HG02852 (cell line): Measurements from ENCODE around the gene FUBP3.

Experiments used
- ATAC-seq: cut with Tn5 transposase; IDR thresholded peaks from one replicate; pipeline ENCODE4 v1.9.1; 2021; ENCODE audit warnings: mild to moderate bottlenecking, moderate library complexity; ENCODE audit not compliant: unreplicated experiment

Gene FUBP3

GRCh38 chr9:130661451-130662098 lies 82.2 kb downstream of the FUBP3 start:
- no peak for ATAC-seq

DNA sequence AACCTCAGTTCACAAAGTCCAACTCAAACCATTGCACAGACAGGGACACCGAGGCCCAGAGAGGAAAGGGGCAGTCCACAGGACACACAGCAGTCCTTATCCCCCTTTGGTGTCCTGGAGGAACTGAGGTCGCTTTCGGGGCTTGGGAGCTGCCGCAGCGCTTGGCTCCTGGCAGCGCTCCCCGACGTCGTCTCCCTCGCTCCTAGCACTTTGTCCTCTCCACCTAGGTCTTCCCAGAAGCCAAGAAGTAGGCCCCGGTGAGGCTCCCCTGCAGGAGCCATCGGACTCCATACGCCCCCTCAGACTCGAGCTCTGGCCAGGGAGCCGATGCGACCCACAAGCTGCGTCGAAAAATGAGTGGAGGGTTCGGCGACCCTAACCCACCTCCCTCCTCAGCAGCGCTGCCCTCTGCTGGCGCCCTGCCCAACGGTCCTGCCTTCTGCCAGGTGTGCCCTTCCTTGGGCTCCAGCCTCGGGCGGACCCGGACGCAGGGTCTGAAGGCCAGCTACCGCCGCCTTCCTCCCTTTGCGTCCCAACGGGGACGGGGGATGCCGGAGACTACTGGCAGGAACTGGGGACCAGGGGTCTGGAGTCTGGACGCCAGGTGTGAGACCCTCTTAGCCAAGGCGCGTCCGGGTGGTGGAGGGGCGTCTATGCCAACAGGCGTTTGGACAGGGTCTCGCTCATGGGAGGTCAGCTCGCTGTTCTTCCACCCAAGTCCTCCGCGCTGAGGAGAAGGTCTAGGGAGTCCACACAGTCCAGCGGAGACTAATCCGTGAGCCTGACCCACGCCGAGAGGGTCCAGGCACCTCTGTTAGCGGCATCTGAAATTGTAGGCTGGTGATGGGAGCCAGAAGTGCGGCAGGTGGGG lies 83.0 kb downstream of the FUBP3 start:
- ATAC-seq: no peak

- no peak for ATAC-seq
Observed at GRCh38 chr9:130662970-130663257, 83.5 kb downstream of the FUBP3 start.

DNA sequence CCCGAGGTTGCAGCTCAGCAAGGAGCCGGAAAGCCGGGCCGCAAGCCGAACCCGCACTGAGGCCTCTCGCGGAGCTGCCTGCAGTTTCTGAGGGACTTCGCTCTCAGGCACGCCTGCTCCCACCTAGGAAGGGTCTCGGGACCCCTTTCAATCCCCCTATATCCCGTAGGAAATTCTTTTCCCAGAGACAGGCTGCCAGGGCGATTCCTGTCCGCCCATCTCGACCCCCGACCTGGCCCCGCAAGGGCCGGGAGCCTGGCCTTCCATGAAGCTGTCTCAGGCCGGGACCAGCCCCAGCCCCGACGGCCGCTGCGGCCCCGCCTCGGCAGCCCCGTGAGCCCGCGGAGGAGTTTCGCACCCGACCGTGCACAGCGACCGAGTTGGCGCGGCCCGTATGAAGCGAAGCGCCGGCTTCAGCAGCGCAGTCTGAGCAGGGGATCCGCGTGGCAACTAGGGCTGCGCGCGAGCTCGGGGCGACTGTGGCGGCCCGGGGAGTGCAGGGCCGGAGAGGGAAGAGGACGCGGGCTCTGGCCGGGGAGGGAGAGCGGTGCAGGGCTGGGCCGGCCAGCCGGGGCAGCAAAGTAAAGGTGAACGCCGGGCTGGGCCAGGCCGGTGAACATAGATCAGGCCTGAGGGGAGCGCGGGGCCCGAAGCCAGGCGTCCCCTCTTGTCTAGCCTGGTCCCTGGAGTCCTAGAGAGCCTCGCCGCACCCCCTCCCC lies 84.0 kb downstream of the FUBP3 start:
- no peak for ATAC-seq

DNA sequence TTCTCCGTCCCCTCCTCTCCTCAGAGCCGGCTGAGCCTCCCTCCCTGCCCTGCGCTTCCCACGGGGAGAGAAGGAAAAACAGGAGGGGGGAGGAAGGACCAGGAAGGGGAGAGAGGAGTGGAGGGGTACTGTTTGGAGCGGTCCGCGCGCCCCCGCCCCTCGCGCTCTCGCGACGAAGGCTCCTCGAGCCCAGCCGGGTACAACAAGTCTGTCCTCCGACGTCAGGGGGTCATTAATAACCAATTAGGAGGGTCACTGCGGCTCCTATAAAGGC lies 84.5 kb downstream of the FUBP3 start:
- ATAC-seq: no peak

DNA sequence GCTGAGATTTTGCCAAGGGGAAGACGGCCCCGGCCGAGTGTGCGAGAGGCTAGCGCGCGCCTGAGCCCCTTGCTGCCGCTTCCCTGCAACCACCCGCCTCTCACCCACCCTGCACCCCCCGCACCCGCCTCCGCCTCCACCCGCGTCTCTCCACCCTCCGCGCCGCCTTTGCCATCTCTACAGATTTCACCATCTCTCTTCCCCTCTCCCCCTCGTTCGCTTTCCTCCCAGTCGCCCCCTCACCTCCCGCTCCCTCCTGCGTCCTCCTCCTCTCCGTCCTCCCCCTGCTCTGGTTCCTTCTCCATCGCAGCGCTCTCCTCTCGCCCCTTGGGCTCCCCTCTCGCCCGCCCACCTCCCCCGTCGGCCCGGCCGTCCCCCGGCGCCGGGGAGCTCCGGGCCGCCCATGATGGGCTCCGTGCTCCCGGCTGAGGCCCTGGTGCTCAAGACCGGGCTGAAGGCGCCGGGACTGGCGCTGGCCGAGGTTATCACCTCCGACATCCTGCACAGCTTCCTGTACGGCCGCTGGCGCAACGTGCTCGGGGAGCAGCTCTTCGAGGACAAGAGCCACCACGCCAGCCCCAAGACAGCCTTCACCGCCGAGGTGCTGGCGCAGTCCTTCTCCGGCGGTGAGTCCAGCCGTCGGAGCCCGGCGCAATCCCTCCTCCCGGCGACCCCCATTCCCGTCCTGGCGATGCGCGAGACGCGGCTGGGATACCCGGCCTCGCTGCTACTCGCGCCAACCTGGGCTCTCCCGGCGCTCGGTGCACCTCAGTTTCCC lies 85.1 kb downstream of the FUBP3 start, which contains the start of gene PRDM12:
PRDM12 (plus strand) TSS at position 344 of the 778 bp plus-strand sequence; CDS start at position 404, 60 bp downstream.
- no peak for ATAC-seq

DNA sequence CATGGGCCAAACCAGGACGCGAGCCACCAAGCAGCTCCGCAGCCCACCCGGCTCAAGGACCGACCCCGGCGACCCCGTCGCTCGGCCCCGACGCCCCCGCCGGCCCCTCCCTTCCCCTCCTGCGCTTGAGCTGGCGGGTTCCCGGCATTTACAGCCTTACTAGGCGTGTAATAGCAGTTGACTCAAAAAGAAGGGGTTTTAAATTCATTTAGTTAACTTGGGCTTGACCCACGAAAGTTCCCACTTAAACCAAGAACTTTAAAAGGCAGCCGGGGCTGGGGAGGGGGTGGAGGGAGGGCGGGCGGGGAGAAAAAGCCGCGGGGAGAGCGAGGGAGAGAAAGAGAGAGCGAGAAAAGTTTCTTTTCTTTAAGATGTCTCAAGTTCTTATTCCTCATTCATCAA lies 85.7 kb downstream of the FUBP3 start:
- no peak for ATAC-seq

DNA sequence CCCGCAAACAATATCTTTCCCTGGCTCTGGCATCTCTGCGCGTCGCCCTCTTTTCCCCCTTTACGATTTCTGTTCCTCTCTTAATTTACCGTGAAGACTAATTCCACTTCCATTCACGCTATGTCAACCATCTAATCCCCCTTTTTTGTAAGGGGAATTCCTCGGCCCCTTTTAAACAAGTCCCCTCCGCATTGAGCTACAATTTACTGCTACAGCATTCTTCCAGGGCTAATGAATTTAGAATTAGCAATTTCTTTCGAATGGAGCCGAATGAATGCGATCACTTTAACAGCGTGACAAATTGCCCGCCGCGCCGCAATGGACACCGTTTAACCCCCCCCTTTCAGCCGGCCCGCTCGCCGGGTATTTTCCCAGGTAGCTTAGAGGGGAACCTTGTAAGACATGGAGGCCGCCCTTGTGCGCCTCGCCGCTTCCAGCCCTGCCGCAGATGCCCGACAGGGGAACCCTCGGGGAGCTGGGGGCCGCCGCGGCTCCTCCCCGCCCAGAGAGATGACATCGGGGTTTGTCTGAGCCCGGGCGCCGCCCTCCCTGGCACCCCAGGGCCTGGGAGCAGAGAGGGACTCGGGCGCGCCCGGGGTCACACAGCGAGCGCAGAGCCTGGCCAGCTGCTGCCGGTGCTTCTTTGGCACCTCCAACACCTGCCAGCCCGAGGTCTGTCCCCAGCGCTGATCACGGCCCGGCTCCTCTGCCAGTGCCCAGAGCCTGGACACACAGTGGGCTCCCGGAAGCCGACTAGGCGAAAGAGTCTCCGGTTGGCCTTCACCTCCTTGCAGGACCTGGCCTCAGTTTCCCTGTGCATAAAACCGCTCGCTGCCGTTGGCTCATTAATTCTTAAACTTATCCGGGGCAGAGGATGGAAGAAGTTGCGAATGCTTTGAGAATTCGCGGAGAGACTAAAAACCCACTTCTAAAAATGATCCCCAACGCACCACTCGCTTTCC lies 86.3 kb downstream of the FUBP3 start:
- ATAC-seq: no peak

- ATAC-seq: no peak
Observed at GRCh38 chr9:130666393-130667119, 87.2 kb downstream of the FUBP3 start.

DNA sequence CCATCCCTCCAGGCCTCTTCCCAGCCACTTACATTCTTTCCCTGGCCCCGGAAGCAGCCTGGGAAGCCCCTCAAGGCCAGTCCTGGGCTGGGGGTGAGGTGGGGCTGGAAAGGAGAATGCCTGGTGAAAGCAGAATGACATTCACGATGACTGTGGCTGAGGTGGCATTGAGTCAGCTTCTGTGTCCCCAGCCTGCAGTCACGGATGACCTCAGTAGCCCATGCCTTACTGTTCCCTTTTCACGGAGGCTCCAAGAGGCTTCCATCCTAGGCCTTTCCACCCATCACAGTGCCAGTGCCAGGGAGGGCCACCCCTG lies 87.7 kb downstream of the FUBP3 start:
- no peak for ATAC-seq

GRCh38 chr9:130668196-130668595 lies 88.8 kb downstream of the FUBP3 start:
- ATAC-seq: no peak

DNA sequence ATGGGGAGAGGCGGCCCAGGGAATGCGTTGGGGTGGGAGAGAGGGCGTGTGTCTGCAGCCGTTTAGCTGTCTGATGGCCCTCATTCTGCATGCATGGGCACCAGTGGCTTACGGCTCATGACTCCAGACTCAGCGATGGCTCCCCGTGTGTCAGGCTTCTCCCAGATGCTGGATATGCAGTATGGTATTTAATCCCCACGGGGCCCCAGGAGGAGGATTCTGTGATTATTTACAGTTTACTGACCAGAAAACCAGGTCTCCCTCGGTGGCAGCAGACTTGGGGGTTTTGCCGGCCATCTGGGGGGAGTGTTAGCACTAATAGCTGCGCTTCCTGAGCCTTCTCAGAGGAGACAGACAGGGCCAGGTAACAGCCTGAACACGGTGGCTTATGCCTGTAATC lies 89.3 kb downstream of the FUBP3 start:
- ATAC-seq: no peak

DNA sequence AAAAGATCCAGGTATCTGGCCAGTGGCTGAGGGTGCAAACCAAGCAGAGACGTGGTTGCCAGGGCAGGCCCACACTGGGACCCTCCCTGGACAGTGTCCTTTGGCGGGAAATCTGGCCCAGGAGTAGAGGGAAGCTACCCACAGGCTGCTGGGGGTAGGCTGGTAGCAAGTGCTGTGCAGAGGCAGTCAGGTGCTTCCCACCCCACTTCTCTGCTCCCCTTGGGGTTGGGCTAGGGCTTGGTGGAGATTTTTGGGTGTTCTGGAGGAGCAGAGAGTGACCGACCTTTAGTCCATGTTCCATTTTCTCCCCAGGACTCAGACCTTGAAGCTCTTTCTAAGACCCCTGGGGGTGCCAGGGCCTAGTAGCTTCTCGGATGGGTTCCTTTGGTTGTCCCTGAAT lies 90.6 kb downstream of the FUBP3 start:
- no peak for ATAC-seq

DNA sequence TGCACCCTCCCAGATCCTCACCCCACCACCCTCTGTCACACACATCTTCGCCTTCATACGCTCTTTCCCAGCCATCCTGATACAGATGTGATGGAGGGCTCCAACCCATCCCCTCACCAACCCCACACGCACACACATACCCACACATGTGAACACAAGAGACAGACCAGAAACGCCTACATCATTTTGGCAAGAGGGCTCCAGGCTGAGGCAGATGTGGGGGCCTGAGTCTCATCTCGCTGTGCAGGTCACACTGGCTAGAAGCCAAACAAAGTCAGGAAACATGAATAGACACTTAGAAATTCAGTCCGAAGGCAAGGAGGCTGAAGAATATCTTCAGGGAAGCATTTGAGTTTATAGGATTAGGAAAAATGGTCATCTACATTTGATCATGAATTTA lies 91.3 kb downstream of the FUBP3 start:
- no peak for ATAC-seq

DNA sequence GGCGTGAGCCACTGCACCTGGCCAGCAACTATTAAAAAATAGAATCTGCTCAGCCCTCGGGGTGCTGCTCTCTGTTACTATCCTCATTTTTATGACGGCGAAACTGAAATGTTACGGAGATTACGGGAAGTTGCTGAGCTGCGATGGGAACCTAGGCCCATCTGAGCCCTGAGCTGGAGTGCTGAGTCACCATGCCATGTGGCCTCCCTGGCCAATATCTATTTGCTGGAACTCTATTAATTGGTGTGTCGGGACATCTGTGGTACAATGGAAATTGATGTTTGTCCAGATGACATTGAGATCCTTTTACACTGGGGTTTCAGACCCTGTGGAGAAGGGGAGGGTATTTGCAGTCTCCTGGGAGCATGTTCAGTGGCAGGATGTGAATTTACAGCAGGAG lies 93.1 kb downstream of the FUBP3 start:
- no peak for ATAC-seq

GRCh38 chr9:130672933-130673615 lies 93.7 kb downstream of the FUBP3 start:
- no peak for ATAC-seq

- ATAC-seq: no peak
Observed at GRCh38 chr9:130675396-130675795, 96.0 kb downstream of the FUBP3 start.

GRCh38 chr9:130677252-130677651 lies 97.9 kb downstream of the FUBP3 start:
- no peak for ATAC-seq
